Chondrocyte (in vitro differentiated cells): Measurements from ENCODE around the gene RABGAP1L. TPM values are rescaled to one million over a fixed set of nuclear protein-coding genes. Genes with fewer than 3 reads are reported as not detected.

Experiments
- DNase-seq: peaks from one replicate; pipeline ENCODE4 v3.0.0; 2021; ENCODE audit warnings: mixed read lengths, low spot score
- H3K27ac Mint-ChIP-seq: one replicate; pipeline ENCODE4 v1.8.0; 2021; ENCODE audit warnings: mild to moderate bottlenecking, moderate library complexity, mixed read lengths; ENCODE audit not compliant: unreplicated experiment
- H3K27me3 Mint-ChIP-seq: 2 replicates; pipeline ENCODE4 v1.8.0; 2021; ENCODE audit warnings: low read depth, mixed read lengths
- H3K36me3 Mint-ChIP-seq: 2 replicates; pipeline ENCODE4 v1.8.0; 2021; ENCODE audit warnings: low read depth, mixed read lengths
- H3K4me1 Mint-ChIP-seq: 2 replicates; pipeline ENCODE4 v1.8.0; 2021; ENCODE audit warnings: low read depth, mild to moderate bottlenecking, mixed read lengths
- H3K4me3 Mint-ChIP-seq: one replicate; pipeline ENCODE4 v1.8.0; 2021; ENCODE audit warnings: mild to moderate bottlenecking, moderate library complexity, mixed read lengths; ENCODE audit not compliant: unreplicated experiment
- H3K9me3 Mint-ChIP-seq: 2 replicates; pipeline ENCODE4 v1.8.0; 2021; ENCODE audit warnings: low read depth, mixed read lengths
- total RNA-seq: library from RNA; stranded (reverse); gene quantifications from 3 replicates; pipeline ENCODE4 v1.2.1, GENCODE V29; 2021
- TF ChIP-seq, protein P1 (sequence below): fragments of 200-600 bp; sonication (generic); IDR thresholded peaks from 2 replicates; pipeline ENCODE4 v1.5.0; 2021; ENCODE audit warnings: antibody characterized with exemption, mild to moderate bottlenecking, moderate library complexity

RABGAP1L gene
- total RNA-seq, 1 donor from 2014 or later, result 27.1 TPM

DNA sequence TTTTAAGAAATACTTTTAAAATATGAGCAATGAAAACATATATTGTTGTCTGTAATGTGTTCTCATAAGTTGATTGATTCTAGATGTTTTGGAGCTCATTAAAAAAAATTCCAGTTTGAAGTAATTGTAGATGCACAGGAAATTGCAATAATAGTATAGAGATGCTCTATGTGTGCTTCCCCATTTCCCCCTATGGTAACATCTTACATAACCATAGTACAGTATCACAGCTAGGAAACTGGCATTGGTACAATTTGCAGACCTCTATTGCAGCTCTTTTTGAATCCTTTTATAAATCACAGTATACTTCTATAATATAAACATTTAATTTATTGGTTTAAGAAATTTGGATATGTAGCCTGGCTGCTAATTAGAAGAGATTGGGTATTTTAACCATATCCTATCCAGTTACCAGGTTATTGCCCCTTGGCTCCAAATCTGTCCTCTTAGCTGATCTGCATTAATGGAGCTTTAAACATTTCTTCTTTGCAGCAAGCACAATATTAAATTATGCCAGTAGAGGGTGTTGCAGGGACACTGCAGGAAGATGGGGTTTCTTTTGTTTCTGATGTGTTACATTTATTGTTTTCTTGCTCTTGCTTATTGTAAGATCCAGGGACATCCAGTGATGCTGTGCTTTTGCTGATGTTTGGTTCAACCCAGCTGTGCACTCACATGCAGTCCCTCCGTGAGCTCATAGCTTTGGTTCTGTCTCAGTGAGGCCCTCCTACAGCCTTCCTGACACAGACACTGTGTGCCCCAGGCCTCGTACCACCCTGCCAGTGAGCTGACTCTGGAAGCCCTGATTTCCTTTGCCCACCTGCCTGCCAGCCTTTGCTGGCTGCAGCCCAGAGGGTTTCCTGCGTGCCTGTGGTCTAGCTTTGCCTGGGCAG is 103.3 kb downstream of the RABGAP1L start:
- H3K9me3 Mint-ChIP-seq, result no peaks in the 10 kb centered on the region
- no peak for DNase-seq

DNA sequence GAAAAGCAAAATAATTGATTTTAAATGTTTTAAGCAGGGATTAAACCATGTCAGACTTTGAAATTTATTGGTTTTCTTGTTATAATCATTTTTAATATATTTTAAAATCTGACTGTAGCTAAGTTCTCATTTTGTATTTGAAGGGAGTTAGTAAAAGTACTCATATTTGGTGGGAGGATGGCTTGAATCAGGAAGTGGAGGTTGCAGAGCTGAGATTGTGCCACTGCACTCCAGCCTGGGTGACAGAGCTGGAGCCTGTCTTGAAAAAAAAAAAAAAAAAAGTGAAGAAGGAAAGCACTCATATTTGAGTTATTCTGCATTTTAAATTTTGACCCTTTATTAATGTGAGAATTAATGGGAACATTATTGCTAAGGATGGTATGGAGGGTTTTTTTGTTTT is 106.0 kb downstream of the RABGAP1L start:
- Mint-ChIP-seq H3K36me3 (no peaks in the 10 kb centered on the region), H3K27me3 (no peaks in the 10 kb centered on the region), H3K4me3 (no peak overlapping the region), H3K4me1 (peaks cover 4% of the 10 kb centered on the region), H3K27ac (no peak overlapping the region), H3K9me3 (no peaks in the 10 kb centered on the region)
- TF ChIP-seq, protein P1, sequence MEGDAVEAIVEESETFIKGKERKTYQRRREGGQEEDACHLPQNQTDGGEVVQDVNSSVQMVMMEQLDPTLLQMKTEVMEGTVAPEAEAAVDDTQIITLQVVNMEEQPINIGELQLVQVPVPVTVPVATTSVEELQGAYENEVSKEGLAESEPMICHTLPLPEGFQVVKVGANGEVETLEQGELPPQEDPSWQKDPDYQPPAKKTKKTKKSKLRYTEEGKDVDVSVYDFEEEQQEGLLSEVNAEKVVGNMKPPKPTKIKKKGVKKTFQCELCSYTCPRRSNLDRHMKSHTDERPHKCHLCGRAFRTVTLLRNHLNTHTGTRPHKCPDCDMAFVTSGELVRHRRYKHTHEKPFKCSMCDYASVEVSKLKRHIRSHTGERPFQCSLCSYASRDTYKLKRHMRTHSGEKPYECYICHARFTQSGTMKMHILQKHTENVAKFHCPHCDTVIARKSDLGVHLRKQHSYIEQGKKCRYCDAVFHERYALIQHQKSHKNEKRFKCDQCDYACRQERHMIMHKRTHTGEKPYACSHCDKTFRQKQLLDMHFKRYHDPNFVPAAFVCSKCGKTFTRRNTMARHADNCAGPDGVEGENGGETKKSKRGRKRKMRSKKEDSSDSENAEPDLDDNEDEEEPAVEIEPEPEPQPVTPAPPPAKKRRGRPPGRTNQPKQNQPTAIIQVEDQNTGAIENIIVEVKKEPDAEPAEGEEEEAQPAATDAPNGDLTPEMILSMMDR, result no peak
- DNase-seq, result no peak

More for the DNA sequence above, 103.3 kb downstream of the RABGAP1L start:
- peak overlapping the region; percentile 46 for H3K27ac Mint-ChIP-seq
- H3K36me3 Mint-ChIP-seq, result no peaks in the 10 kb centered on the region
- peaks cover 4% of the 10 kb centered on the region for H3K4me1 Mint-ChIP-seq
- H3K4me3 Mint-ChIP-seq, result no peak overlapping the region
- TF ChIP-seq, protein P1, result peak; percentile 89
- no peaks in the 10 kb centered on the region for H3K27me3 Mint-ChIP-seq

DNA sequence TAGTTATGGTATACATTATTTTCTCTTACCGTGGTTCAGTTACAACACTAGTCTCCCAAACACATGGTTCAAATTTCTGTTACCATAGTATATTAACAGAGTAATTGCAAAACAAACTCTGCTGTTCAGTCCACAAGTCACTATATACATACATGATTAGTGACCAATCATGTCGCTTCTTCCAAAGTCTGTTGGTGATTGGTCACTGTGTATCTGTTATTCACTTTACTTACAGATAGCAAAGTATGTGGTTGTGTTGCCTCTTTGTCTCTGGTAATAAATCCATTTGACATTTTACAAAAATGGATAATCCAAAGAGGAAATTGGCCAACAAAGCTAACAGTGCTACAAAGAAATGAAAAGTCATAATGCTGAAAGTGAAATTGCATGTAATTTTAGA is 107.2 kb downstream of the RABGAP1L start:
- TF ChIP-seq, protein P1, result no peak
- Mint-ChIP-seq H3K27me3 (no peaks in the 10 kb centered on the region), H3K36me3 (no peaks in the 10 kb centered on the region), H3K4me1 (peaks cover 9% of the 10 kb centered on the region), H3K27ac (no peak overlapping the region), H3K4me3 (no peak overlapping the region), H3K9me3 (no peaks in the 10 kb centered on the region)
- DNase-seq, result no peak

DNA sequence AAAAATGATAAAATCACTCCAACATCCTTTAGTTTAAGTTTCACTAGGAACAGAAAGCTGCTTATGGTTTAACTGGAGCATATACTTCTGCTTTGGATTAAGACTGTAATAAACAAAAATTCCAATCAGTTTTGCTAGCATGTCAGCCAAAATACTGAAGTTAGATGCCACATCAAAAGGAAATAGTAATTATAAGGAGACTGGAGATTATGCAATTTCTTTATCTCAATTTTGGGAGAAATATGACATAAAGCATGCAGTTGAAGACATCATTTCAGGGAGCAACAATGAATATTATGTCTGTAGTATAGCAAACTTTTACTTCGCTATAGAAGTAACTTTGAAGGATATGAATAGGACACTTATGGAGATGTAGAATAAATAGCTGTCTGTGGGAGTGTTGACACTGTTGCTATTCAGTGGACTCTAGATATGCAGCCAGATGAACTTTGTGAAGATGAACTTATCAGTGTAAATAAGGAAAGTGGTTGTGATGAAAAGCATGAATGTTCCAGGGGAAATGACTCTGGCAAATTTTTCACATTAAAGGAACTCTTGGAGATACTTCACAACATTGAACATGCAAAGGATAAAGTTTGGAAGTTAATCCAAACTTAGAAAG is 107.8 kb downstream of the RABGAP1L start:
- Mint-ChIP-seq H3K4me3 (no peak overlapping the region), H3K27ac (no peak overlapping the region), H3K36me3 (no peaks in the 10 kb centered on the region), H3K27me3 (no peaks in the 10 kb centered on the region), H3K4me1 (peaks cover 9% of the 10 kb centered on the region), H3K9me3 (no peaks in the 10 kb centered on the region)
- no peak for DNase-seq
- TF ChIP-seq, protein P1, result no peak

DNA sequence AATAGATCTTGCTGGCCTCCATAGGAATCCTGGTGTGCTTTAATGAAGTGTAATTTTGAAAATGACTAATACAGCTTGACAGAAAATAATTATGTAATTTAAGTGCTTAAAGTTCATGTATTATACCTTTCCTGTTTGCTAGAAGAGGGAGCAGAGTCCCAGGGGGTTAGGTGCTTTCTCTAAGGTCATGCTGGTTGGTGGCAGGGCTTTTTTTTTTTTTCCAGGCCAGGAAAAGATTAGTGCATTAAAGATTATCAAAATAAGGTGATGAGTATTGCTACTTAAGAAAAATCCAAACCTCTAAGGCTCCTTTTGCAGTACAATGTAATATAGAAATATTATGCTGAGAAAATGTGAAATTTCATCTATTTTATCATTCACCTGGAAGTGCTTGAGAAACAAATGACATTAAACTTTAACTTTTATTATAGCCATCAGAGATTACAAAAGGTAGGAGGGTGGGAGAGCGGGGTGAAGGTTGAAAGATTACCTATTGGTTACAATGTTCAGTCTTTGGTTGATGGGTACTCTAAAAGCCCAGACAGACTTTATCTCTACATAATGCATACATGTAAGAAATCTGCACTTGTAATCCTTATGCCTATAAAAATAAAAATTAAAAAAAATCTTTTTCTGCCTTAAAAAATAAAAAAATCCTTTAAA is 110.8 kb downstream of the RABGAP1L start:
- no peaks in the 10 kb centered on the region for H3K9me3 Mint-ChIP-seq
- no peak overlapping the region for H3K27ac Mint-ChIP-seq

More for the DNA sequence above, 110.8 kb downstream of the RABGAP1L start:
- H3K27me3 Mint-ChIP-seq, result no peaks in the 10 kb centered on the region
- TF ChIP-seq, protein P1, result no peak
- no peak overlapping the region for H3K4me3 Mint-ChIP-seq
- H3K36me3 Mint-ChIP-seq, result no peaks in the 10 kb centered on the region
- DNase-seq, result no peak
- peaks cover 6% of the 10 kb centered on the region for H3K4me1 Mint-ChIP-seq
